LNCaP clone FGC (cell line): ENCODE results near the gene REELD1.

Source experiments
- DNase-seq: peaks from one replicate; pipeline ENCODE4 v3.0.0-alpha.2; 2011; ENCODE audit warnings: low read depth
- H3K4me3 ChIP-seq: 2 replicates; pipeline ENCODE4 v1.5.1; 2011; ENCODE audit warnings: mild to moderate bottlenecking, low read depth, low read length, control low read depth
- CTCF ChIP-seq: IDR thresholded peaks from 2 replicates; pipeline ENCODE4 v1.5.1; 2012; ENCODE audit warnings: mild to moderate bottlenecking; ENCODE audit not compliant: control insufficient read depth, insufficient read depth; ENCODE audit errors: extremely low read depth

The REELD1 gene

GRCh38 chr4:146191766-146192458, 22.4 kb upstream of the REELD1 start:
- no peak for TF ChIP-seq CTCF
- no peak overlapping the region for H3K4me3 ChIP-seq
- no peak for DNase-seq

GRCh38 chr4:146193628-146194027, 20.7 kb upstream of the REELD1 start:
- DNase-seq, result no peak
- no peak overlapping the region for H3K4me3 ChIP-seq
- TF ChIP-seq CTCF, result no peak

GRCh38 chr4:146194212-146194611, 20.1 kb upstream of the REELD1 start:
- H3K4me3 ChIP-seq, result no peak overlapping the region
- no peak for DNase-seq
- no peak for TF ChIP-seq CTCF

- DNase-seq, result no peak
- no peak for TF ChIP-seq CTCF
- H3K4me3 ChIP-seq, result no peak overlapping the region
These were observed 11.7 kb upstream of the REELD1 start for GRCh38 chr4:146202665-146203064.

- no peak overlapping the region for H3K4me3 ChIP-seq
- no peak for DNase-seq
- no peak for TF ChIP-seq CTCF
These were observed 6.9 kb upstream of the REELD1 start for GRCh38 chr4:146207410-146207809.

GRCh38 chr4:146210890-146211289, 3.4 kb upstream of the REELD1 start:
- no peak for TF ChIP-seq CTCF
- DNase-seq, result no peak
- H3K4me3 ChIP-seq, result no peak overlapping the region

- no peak overlapping the region for H3K4me3 ChIP-seq
- TF ChIP-seq CTCF, result no peak
- no peak for DNase-seq
These were observed 2.9 kb upstream of the REELD1 start for GRCh38 chr4:146211440-146211839.
